ENCODE data around the gene PAX5.

Gene PAX5

GRCh38 chr9:36963346-36963745 is 70.7 kb downstream of the PAX5 start:
- Histone ChIP-seq H3K4me1 (ENCODE audit: insufficient read depth, poor library complexity, severe bottlenecking) (no peaks in the 10 kb centered on the region), H3K27me3 (ENCODE audit: insufficient read depth, poor library complexity, severe bottlenecking) (no peaks in the 10 kb centered on the region), H3K27ac (ENCODE audit: poor library complexity, severe bottlenecking) (no peak overlapping the region), H3K9me3 (ENCODE audit: severe bottlenecking) (no peaks in the 10 kb centered on the region), H3K4me3 (ENCODE audit: severe bottlenecking) (no peak overlapping the region), H3K36me3 (ENCODE audit: low read depth) (no peaks in the 10 kb centered on the region)
- ATAC-seq (ENCODE audit: low read depth): no peak
- TF ChIP-seq CTCF (IDR thresholded peaks at IDR 0.05; ENCODE audit: poor library complexity, severe bottlenecking): no peak
- no peak for DNase-seq (ENCODE audit: low spot score)

GRCh38 chr9:36962691-36963090 is 71.4 kb downstream of the PAX5 start:
- peaks cover 3% of the 10 kb centered on the region for H3K27me3 ChIP-seq (ENCODE audit: insufficient read depth, poor library complexity, severe bottlenecking)
- H3K27ac ChIP-seq (ENCODE audit: poor library complexity, severe bottlenecking): no peak overlapping the region
- no peaks in the 10 kb centered on the region for H3K36me3 ChIP-seq (ENCODE audit: low read depth)
- DNase-seq (ENCODE audit: low spot score) (no peak), ATAC-seq (ENCODE audit: low read depth) (no peak)
- H3K9me3 ChIP-seq (ENCODE audit: severe bottlenecking): no peaks in the 10 kb centered on the region
- no peaks in the 10 kb centered on the region for H3K4me1 ChIP-seq (ENCODE audit: insufficient read depth, poor library complexity, severe bottlenecking)
- no peak overlapping the region for H3K4me3 ChIP-seq (ENCODE audit: severe bottlenecking)
- TF ChIP-seq CTCF (IDR thresholded peaks at IDR 0.05; ENCODE audit: poor library complexity, severe bottlenecking): no peak

- H3K36me3 ChIP-seq (ENCODE audit: low read depth): no peaks in the 10 kb centered on the region
- TF ChIP-seq CTCF (IDR thresholded peaks at IDR 0.05; ENCODE audit: poor library complexity, severe bottlenecking): no peak
Measured at GRCh38 chr9:36961561-36962325, 72.3 kb downstream of the PAX5 start.

GRCh38 chr9:36961051-36961450 is 73.0 kb downstream of the PAX5 start:
- TF ChIP-seq CTCF (IDR thresholded peaks at IDR 0.05; ENCODE audit: poor library complexity, severe bottlenecking): no peak
- Histone ChIP-seq H3K4me3 (ENCODE audit: severe bottlenecking) (no peak overlapping the region), H3K36me3 (ENCODE audit: low read depth) (no peaks in the 10 kb centered on the region), H3K9me3 (ENCODE audit: severe bottlenecking) (no peaks in the 10 kb centered on the region), H3K27ac (ENCODE audit: poor library complexity, severe bottlenecking) (no peak overlapping the region), H3K27me3 (ENCODE audit: insufficient read depth, poor library complexity, severe bottlenecking) (peaks cover 20% of the 10 kb centered on the region), H3K4me1 (ENCODE audit: insufficient read depth, poor library complexity, severe bottlenecking) (no peaks in the 10 kb centered on the region)
- DNase-seq (ENCODE audit: low spot score) (no peak), ATAC-seq (ENCODE audit: low read depth) (no peak)

More at GRCh38 chr9:36961561-36962325, 72.3 kb downstream of the PAX5 start:
- Histone ChIP-seq H3K27me3 (ENCODE audit: insufficient read depth, poor library complexity, severe bottlenecking) (peaks cover 13% of the 10 kb centered on the region), H3K9me3 (ENCODE audit: severe bottlenecking) (no peaks in the 10 kb centered on the region), H3K27ac (ENCODE audit: poor library complexity, severe bottlenecking) (no peak overlapping the region), H3K4me3 (ENCODE audit: severe bottlenecking) (no peak overlapping the region), H3K4me1 (ENCODE audit: insufficient read depth, poor library complexity, severe bottlenecking) (no peaks in the 10 kb centered on the region)
- DNase-seq (ENCODE audit: low spot score) (no peak), ATAC-seq (ENCODE audit: low read depth) (no peak)

- H3K36me3 ChIP-seq (ENCODE audit: low read depth): no peaks in the 10 kb centered on the region
- H3K4me3 ChIP-seq (ENCODE audit: severe bottlenecking): no peak overlapping the region
- DNase-seq (ENCODE audit: low spot score) (no peak), ATAC-seq (ENCODE audit: low read depth) (no peak)
- H3K27ac ChIP-seq (ENCODE audit: poor library complexity, severe bottlenecking): no peak overlapping the region
- no peaks in the 10 kb centered on the region for H3K9me3 ChIP-seq (ENCODE audit: severe bottlenecking)
- H3K27me3 ChIP-seq (ENCODE audit: insufficient read depth, poor library complexity, severe bottlenecking): peaks cover 25% of the 10 kb centered on the region
- H3K4me1 ChIP-seq (ENCODE audit: insufficient read depth, poor library complexity, severe bottlenecking): no peaks in the 10 kb centered on the region
- no peak for TF ChIP-seq CTCF (IDR thresholded peaks at IDR 0.05; ENCODE audit: poor library complexity, severe bottlenecking)
Measured at GRCh38 chr9:36960575-36960955, 73.5 kb downstream of the PAX5 start.

All from RWPE2 (cell line).